CD14-positive monocyte (primary cell): ENCODE measurements around the gene COX7A1. TPM values are rescaled to one million over a fixed set of nuclear protein-coding genes. Genes with fewer than 3 reads are reported as not detected.

Experiments used
- DNase-seq, 3 donors: peaks; one replicate each; pipeline ENCODE4 v3.0.0-alpha.2; 2011 to 2022
- H2AFZ ChIP-seq: 2 replicates; pipeline ENCODE4 v1.6.0; 2012; ENCODE audit warnings: mild to moderate bottlenecking, low read depth, low read length, inconsistent platforms; ENCODE audit not compliant: insufficient read depth, poor library complexity, severe bottlenecking
- H3K27ac ChIP-seq, 2 donors: 1 replicate in 1 of 2; 2 replicates in 1 of 2; pipeline ENCODE4 v1.5.1; 2012 to 2013; ENCODE audit warnings: low read length in 2 of 2, control low read depth in 1 of 2, inconsistent platforms in 1 of 2, low read depth in 1 of 2, mild to moderate bottlenecking in 1 of 2
- H3K27me3 ChIP-seq, 2 donors: one replicate each; pipeline versions ENCODE4 v1.6.0 to v1.6.1; 2011 to 2013; ENCODE audit warnings: low read length in 2 of 2; ENCODE audit not compliant: control insufficient read depth in 2 of 2, insufficient read depth in 2 of 2
- H3K36me3 ChIP-seq, 2 donors: replicated peaks in 1 of 2; 1 replicate in 1 of 2; 2 replicates in 1 of 2; pipeline versions ENCODE4 v1.5.1 to v1.6.1; 2012 to 2013; ENCODE audit warnings: low read length in 2 of 2, control low read depth in 1 of 2, inconsistent platforms in 1 of 2, mild to moderate bottlenecking in 1 of 2; ENCODE audit not compliant: insufficient read depth in 2 of 2, control insufficient read depth in 1 of 2
- H3K4me1 ChIP-seq, 2 donors: 1 replicate in 1 of 2; 2 replicates in 1 of 2; pipeline versions ENCODE4 v1.5.1 to v1.6.1; 2012 to 2013; ENCODE audit warnings: low read length in 2 of 2, control low read depth in 1 of 2, inconsistent platforms in 1 of 2, mild to moderate bottlenecking in 1 of 2, moderate library complexity in 1 of 2; ENCODE audit not compliant: insufficient read depth in 2 of 2, control insufficient read depth in 1 of 2
- H3K4me2 ChIP-seq: replicated peaks from 2 replicates; pipeline ENCODE3; 2012; ENCODE audit warnings: low read length, moderate library complexity, mild to moderate bottlenecking; ENCODE audit not compliant: poor library complexity, severe bottlenecking; ENCODE audit errors: extremely low read depth
- H3K4me3 ChIP-seq, 3 experiments: fragments of 200-600 bp in 1 of 3; sonication (generic) in 1 of 3; replicated peaks in 1 of 3; 1 replicate in 2 of 3; 2 replicates in 1 of 3; pipeline ENCODE4 v1.5.1; 2011 to 2013; ENCODE audit warnings: low read length in 3 of 3, mild to moderate bottlenecking in 3 of 3, control low read depth in 2 of 3, low read depth in 2 of 3, inconsistent platforms in 1 of 3, moderate library complexity in 1 of 3
- H3K79me2 ChIP-seq: 2 replicates; pipeline ENCODE4 v1.6.0; 2012; ENCODE audit warnings: mild to moderate bottlenecking, control low read depth, inconsistent platforms, low read length, moderate library complexity; ENCODE audit not compliant: insufficient read depth
- H3K9ac ChIP-seq: 2 replicates; pipeline ENCODE4 v1.6.0; 2017; ENCODE audit warnings: low read length, mild to moderate bottlenecking; ENCODE audit not compliant: insufficient read depth, poor library complexity, severe bottlenecking
- H3K9me3 ChIP-seq, 2 donors: replicated peaks in 1 of 2; 1 replicate in 1 of 2; 2 replicates in 1 of 2; pipeline versions ENCODE4 v1.5.1 to v1.6.1; 2012 to 2013; ENCODE audit warnings: low read length in 2 of 2, control low read depth in 1 of 2; ENCODE audit not compliant: control insufficient read depth in 1 of 2, insufficient read depth in 1 of 2
- H4K20me1 ChIP-seq: 2 replicates; pipeline ENCODE4 v1.6.0; 2012; ENCODE audit warnings: mild to moderate bottlenecking, low read length, control low read depth, moderate library complexity; ENCODE audit not compliant: insufficient read depth
- H3K27ac Mint-ChIP-seq, 7 donors: one replicate each; pipeline ENCODE4 v1.8.0; 2020; ENCODE audit warnings: mild to moderate bottlenecking in 7 of 7, mixed read lengths in 7 of 7, moderate library complexity in 6 of 7, inconsistent platforms in 2 of 7
- H3K27me3 Mint-ChIP-seq, 3 donors: one replicate each; pipeline ENCODE4 v1.8.0; 2021 to 2022; ENCODE audit warnings: low read depth in 3 of 3, mild to moderate bottlenecking in 3 of 3, mixed read lengths in 3 of 3, moderate library complexity in 3 of 3, inconsistent platforms in 1 of 3
- H3K36me3 Mint-ChIP-seq, 2 donors: one replicate each; pipeline ENCODE4 v1.8.0; 2020; ENCODE audit warnings: mixed read lengths in 2 of 2, inconsistent platforms in 1 of 2, mild to moderate bottlenecking in 1 of 2
- H3K4me1 Mint-ChIP-seq: one replicate; pipeline ENCODE4 v1.8.0; 2020; ENCODE audit warnings: mild to moderate bottlenecking, mixed read lengths
- H3K4me3 Mint-ChIP-seq, 2 donors: one replicate each; pipeline ENCODE4 v1.8.0; 2020; ENCODE audit warnings: mild to moderate bottlenecking in 2 of 2, mixed read lengths in 2 of 2, moderate library complexity in 1 of 2
- H3K9me3 Mint-ChIP-seq, 7 donors: one replicate each; pipeline ENCODE4 v1.8.0; 2020 to 2022; ENCODE audit warnings: mixed read lengths in 7 of 7, mild to moderate bottlenecking in 6 of 7, moderate library complexity in 6 of 7, inconsistent platforms in 2 of 7
- CTCF ChIP-seq: fragments of 200-600 bp; IDR thresholded peaks from one replicate; pipeline ENCODE4 v1.8.0; 2022; ENCODE audit warnings: antibody characterized with exemption, mild to moderate bottlenecking
- WGBS: methylation state at CpG from one replicate; pipeline ENCODE4 v1.1.5; 2013; ENCODE audit warnings: missing lambda C conversion rate; ENCODE audit not compliant: insufficient coverage; 5-methylcytosine and 5-hydroxymethylcytosine counted together
- intact Hi-C, 2 donors: fragments of 100-400 bp; cut with micrococcal nuclease; formaldehyde crosslinking; loops; one replicate each; pipeline versions ENCODE4 v1.15.0 to v1.15.1; 2023
- polyA plus RNA-seq, 3 donors: library from polyadenylated mRNA; depleted of rRNA in 1 of 3; unstranded in 2 of 3; stranded (reverse) in 1 of 3; fragments of 300-500 nt in 2 of 3; fragments of >200 nt in 1 of 3; fragmentation: Illumina TruSeq in 2 of 3; gene quantifications; 1 replicate in 2 of 3; 2 replicates in 1 of 3; pipeline ENCODE4 v1.2.3, GENCODE V29; 2012 to 2021

The COX7A1 gene
- polyA plus RNA-seq, 3 donors, result not detected

- no peak for TF ChIP-seq CTCF
- Mint-ChIP-seq H3K4me3 (peak within 1 kb of the TSS; percentile 89 to 94), H3K9me3 (no peaks in the 10 kb centered on the region), H3K4me1 (peaks cover 26% of the 10 kb centered on the region), H3K36me3 (peaks cover 45 to 48% of the 10 kb centered on the region in 2 donors), H3K27ac (peak within 1 kb of the TSS; percentile 88 to 97 (median 96)), H3K27me3 (peaks cover 0 to 7% (median 0%) of the 10 kb centered on the region in 3 donors)
- H3K4me1 ChIP-seq, result peaks cover 25 to 34% of the 10 kb centered on the region in 2 donors
- H2AFZ ChIP-seq, result peak within 1 kb of the TSS; percentile 94
- H3K36me3 ChIP-seq, result peaks cover 21 to 35% of the 10 kb centered on the region in 2 donors
- H4K20me1 ChIP-seq, result peaks cover 7% of the 10 kb centered on the region
- DNase-seq, result peak; percentile 99 to 100 (median 99)
- H3K27ac ChIP-seq, result peak within 1 kb of the TSS; percentile 68 to 80
- peak within 1 kb of the TSS; percentile 62 for H3K9ac ChIP-seq
- intact Hi-C loops, result loop anchor here (1.0 to 10.0 kb wide), 10 partner anchors 26 to 570 kb away; partner anchors contain the start of genes ZNF565 (in 2 of the 2), ALKBH6 (in 1 of the 2), CAPNS1 (in 1 of the 2) and HCST (in 1 of the 2)
- peak within 1 kb of the TSS; percentile 53 to 90 (median 85) for H3K4me3 ChIP-seq
- H3K9me3 ChIP-seq, result no peaks in the 10 kb centered on the region
- under 1% methylated on average over 60 of the region's 60 CpGs for whole genome bisulfite sequencing
- peaks cover 30% of the 10 kb centered on the region for H3K79me2 ChIP-seq
- H3K27me3 ChIP-seq, result no peaks in the 10 kb centered on the region
- peak within 1 kb of the TSS; percentile 81 for H3K4me2 ChIP-seq
Measured at GRCh38 chr19:36114721-36115452, 37.4 kb downstream of the COX7A1 start, which contains the start of gene POLR2I. Gene POLR2I, minus strand, starts transcription at chr19:36114875. Its CDS starts 19 bp downstream, at chr19:36114856.

DNA sequence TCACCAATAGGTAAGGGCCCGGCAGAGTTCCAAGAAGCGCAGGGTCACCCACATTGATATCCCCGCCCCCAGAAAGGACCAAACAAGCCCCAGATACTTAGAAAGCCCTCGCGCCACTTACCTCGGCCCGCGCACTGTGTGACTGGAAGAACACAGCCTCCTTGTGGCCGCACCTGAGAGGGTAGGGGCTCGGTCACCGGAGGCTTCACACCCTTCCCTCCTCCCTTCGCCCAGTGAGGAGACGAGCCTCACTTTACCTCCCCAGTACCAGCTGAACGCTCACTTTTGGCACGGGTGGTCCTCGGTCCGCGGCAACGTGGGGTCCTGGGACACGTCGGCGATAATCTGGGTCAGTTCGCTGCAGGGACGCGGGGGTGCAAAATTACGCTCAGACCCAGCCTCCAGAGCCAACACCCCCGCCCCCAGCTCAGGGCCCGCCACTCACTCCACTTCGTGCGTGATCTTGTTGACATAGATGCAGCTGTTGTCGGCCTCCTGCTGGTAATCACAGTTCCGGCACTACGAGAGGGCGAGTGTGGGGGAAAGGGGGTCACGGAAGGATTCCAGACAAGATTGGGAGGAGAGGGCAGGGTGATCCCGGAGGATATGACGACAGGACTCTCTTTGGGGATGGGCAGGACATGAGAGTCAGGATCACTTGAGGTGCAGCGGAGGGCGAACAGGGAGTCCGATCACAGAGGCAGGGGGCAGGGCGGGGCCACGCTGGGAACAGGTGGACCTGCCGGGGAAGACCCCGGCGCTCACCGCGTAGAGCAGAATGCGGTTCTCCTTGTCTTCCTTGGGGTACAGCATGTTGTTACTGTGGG, 38.1 kb downstream of the COX7A1 start:
- H4K20me1 ChIP-seq, result peaks cover 7% of the 10 kb centered on the region
- peak overlapping the region; percentile 53 to 90 (median 85) for H3K4me3 ChIP-seq
- H3K4me1 Mint-ChIP-seq, result peaks cover 26% of the 10 kb centered on the region
- H3K4me1 ChIP-seq, result peaks cover 25 to 34% of the 10 kb centered on the region in 2 donors
- no peak for TF ChIP-seq CTCF
- H3K27me3 ChIP-seq, result no peaks in the 10 kb centered on the region
- peak overlapping the region; percentile 89 to 94 for H3K4me3 Mint-ChIP-seq
- peak in 1 of 3 donors; percentile 16 for DNase-seq
- H3K27me3 Mint-ChIP-seq, result peaks cover 0 to 7% (median 0%) of the 10 kb centered on the region in 3 donors
- H2AFZ ChIP-seq, result peak overlapping the region; percentile 94
- H3K36me3 Mint-ChIP-seq, result peaks cover 39 to 40% of the 10 kb centered on the region in 2 donors
- intact Hi-C loops, result loop anchor here (2.0 to 10.0 kb wide), 6 partner anchors 27 to 571 kb away; partner anchors contain the start of genes CAPNS1 (in 1 of the 2), HCST (in 1 of the 2), HSPB6 (in 1 of the 2) and NFKBID (in 1 of the 2)
- H3K36me3 ChIP-seq, result peaks cover 21 to 28% of the 10 kb centered on the region in 2 donors
- H3K9me3 Mint-ChIP-seq, result no peaks in the 10 kb centered on the region
- peak overlapping the region; percentile 68 to 80 for H3K27ac ChIP-seq
- WGBS, result 13% methylated on average over 34 of the region's 48 CpGs
- H3K27ac Mint-ChIP-seq, result peak overlapping the region; percentile 88 to 97 (median 96)
- H3K9ac ChIP-seq, result peak overlapping the region; percentile 62
- no peaks in the 10 kb centered on the region for H3K9me3 ChIP-seq
- H3K4me2 ChIP-seq, result peak overlapping the region; percentile 81
- peaks cover 30% of the 10 kb centered on the region for H3K79me2 ChIP-seq
